Endometrial microvascular endothelial cells (primary cell): Measurements from ENCODE around the gene MLH1. TPM values are rescaled to one million over a fixed set of nuclear protein-coding genes. Genes with fewer than 3 reads are reported as not detected.

Experiments used
- in situ Hi-C: cut with HindIII; loops from 2 replicates; pipeline ENCODE4 v1.10.0; 2017; ENCODE audit warnings: low sequenced_read_pairs, low pct_unique_long_range_greater_than_20kb; ENCODE audit errors: inconsistent ontology term
- total RNA-seq: library from RNA; depleted of rRNA; stranded (reverse); fragments of >200 nt; gene quantifications from one replicate; pipeline ENCODE4 v1.2.3, GENCODE V29; 2015; ENCODE audit errors: inconsistent ontology term

MLH1 gene
- total RNA-seq, 1 donor from 2014 or later = 36.3 TPM

- in situ Hi-C loops = no loop called here
Observed at GRCh38 chr3:36969540-36970432, 23.5 kb upstream of the MLH1 start.

- in situ Hi-C loops = no loop called here
Observed at GRCh38 chr3:36972163-36972562, 21.2 kb upstream of the MLH1 start.

- in situ Hi-C loops = no loop called here
Observed at GRCh38 chr3:36973139-36973538, 20.2 kb upstream of the MLH1 start.

GRCh38 chr3:36981006-36981405, 12.3 kb upstream of the MLH1 start:
- in situ Hi-C loops = no loop called here

GRCh38 chr3:36988356-36988755, 5.0 kb upstream of the MLH1 start:
- in situ Hi-C loops = no loop called here

- in situ Hi-C loops = no loop called here
Observed at GRCh38 chr3:36989005-36989404, 4.3 kb upstream of the MLH1 start.

- in situ Hi-C loops = no loop called here
Observed at GRCh38 chr3:36989568-36989967, 3.8 kb upstream of the MLH1 start.

GRCh38 chr3:36991147-36991546, 2.2 kb upstream of the MLH1 start:
- in situ Hi-C loops = no loop called here

GRCh38 chr3:36991923-36992805, 1.2 kb upstream of the MLH1 start:
- in situ Hi-C loops = no loop called here

- in situ Hi-C loops = no loop called here
Observed at GRCh38 chr3:36992806-36993325, 452 bp upstream of the MLH1 start, which contains the start of gene EPM2AIP1. TSS of gene EPM2AIP1 (minus strand) at chr3:36993131. CDS start at chr3:36993077, 54 bp downstream.

GRCh38 chr3:37014620-37015019, 21.3 kb downstream of the MLH1 start:
- in situ Hi-C loops = no loop called here

GRCh38 chr3:37015642-37016041, 22.3 kb downstream of the MLH1 start:
- in situ Hi-C loops = no loop called here

GRCh38 chr3:37016903-37017302, 23.6 kb downstream of the MLH1 start:
- in situ Hi-C loops = no loop called here

- in situ Hi-C loops = no loop called here
Observed at GRCh38 chr3:37017683-37018082, 24.4 kb downstream of the MLH1 start.

GRCh38 chr3:37024092-37024491, 30.8 kb downstream of the MLH1 start:
- in situ Hi-C loops = no loop called here

- in situ Hi-C loops = no loop called here
Observed at GRCh38 chr3:37024820-37025405, 31.6 kb downstream of the MLH1 start.

- in situ Hi-C loops = no loop called here
Observed at GRCh38 chr3:37025561-37026335, 32.4 kb downstream of the MLH1 start.

GRCh38 chr3:37026851-37027250, 33.5 kb downstream of the MLH1 start:
- in situ Hi-C loops = no loop called here
